ENCODE data around the gene PRKAR2A.
"Not testable (repeated sequence)": the region's sequence is repeated elsewhere in the genome, so short reads cannot be mapped to it uniquely, and the experiment has no call there.

The PRKAR2A gene

GRCh38 chr3:48739955-48740823 lies 107.5 kb downstream of the PRKAR2A start:
- DNase-seq, result peak; percentile 57

GRCh38 chr3:48739617-48739954 lies 108.1 kb downstream of the PRKAR2A start:
- no peak for DNase-seq

More at GRCh38 chr3:48739955-48740823, 107.5 kb downstream of the PRKAR2A start:
- in situ Hi-C loops (cut with MboI; ENCODE audit: low pct_unique_long_range_greater_than_20kb, low sequenced_read_pairs), result no loop called here

GRCh38 chr3:48738926-48739616 lies 108.6 kb downstream of the PRKAR2A start:
- DNase-seq, result no peak
- in situ Hi-C loops (cut with MboI; ENCODE audit: low pct_unique_long_range_greater_than_20kb, low sequenced_read_pairs), result no loop called here

More at GRCh38 chr3:48739617-48739954, 108.1 kb downstream of the PRKAR2A start:
- in situ Hi-C loops (cut with MboI; ENCODE audit: low pct_unique_long_range_greater_than_20kb, low sequenced_read_pairs), result no loop called here

GRCh38 chr3:48738144-48738536 lies 109.5 kb downstream of the PRKAR2A start:
- no peak for DNase-seq
- in situ Hi-C loops (cut with MboI; ENCODE audit: low pct_unique_long_range_greater_than_20kb, low sequenced_read_pairs), result no loop called here

- DNase-seq, result peak; percentile 35
- in situ Hi-C loops (cut with MboI; ENCODE audit: low pct_unique_long_range_greater_than_20kb, low sequenced_read_pairs), result not testable (repeated sequence)
Measured at GRCh38 chr3:48735075-48735767, 112.5 kb downstream of the PRKAR2A start.

GRCh38 chr3:48734541-48734940 lies 113.1 kb downstream of the PRKAR2A start:
- in situ Hi-C loops (cut with MboI; ENCODE audit: low pct_unique_long_range_greater_than_20kb, low sequenced_read_pairs); DNase-seq: not testable (repeated sequence)

- in situ Hi-C loops (cut with MboI; ENCODE audit: low pct_unique_long_range_greater_than_20kb, low sequenced_read_pairs); DNase-seq: not testable (repeated sequence)
Measured at GRCh38 chr3:48733752-48734518, 113.7 kb downstream of the PRKAR2A start.

- DNase-seq, result no peak
- in situ Hi-C loops (cut with MboI; ENCODE audit: low pct_unique_long_range_greater_than_20kb, low sequenced_read_pairs), result no loop called here
Measured at GRCh38 chr3:48727511-48727910, 120.2 kb downstream of the PRKAR2A start.

GRCh38 chr3:48725185-48725855 lies 122.4 kb downstream of the PRKAR2A start:
- DNase-seq; in situ Hi-C loops (cut with MboI; ENCODE audit: low pct_unique_long_range_greater_than_20kb, low sequenced_read_pairs): not testable (repeated sequence)

- in situ Hi-C loops (cut with MboI; ENCODE audit: low pct_unique_long_range_greater_than_20kb, low sequenced_read_pairs), result no loop called here
- no peak for DNase-seq
Measured at GRCh38 chr3:48723725-48724124, 123.9 kb downstream of the PRKAR2A start.

- in situ Hi-C loops (cut with MboI; ENCODE audit: low pct_unique_long_range_greater_than_20kb, low sequenced_read_pairs), result not testable (repeated sequence)
Measured at GRCh38 chr3:48723293-48723692, 124.4 kb downstream of the PRKAR2A start.

GRCh38 chr3:48716982-48717746 lies 130.5 kb downstream of the PRKAR2A start, which contains the start of gene IP6K2:
Gene IP6K2 (minus strand): TSS chr3:48717221. CDS start chr3:48695291, 21,930 bp downstream.
- in situ Hi-C loops (cut with MboI; ENCODE audit: low pct_unique_long_range_greater_than_20kb, low sequenced_read_pairs), result no loop called here
- DNase-seq, result peak; percentile 96

More at GRCh38 chr3:48723293-48723692, 124.4 kb downstream of the PRKAR2A start:
- DNase-seq, result not testable (repeated sequence)

- in situ Hi-C loops (cut with MboI; ENCODE audit: low pct_unique_long_range_greater_than_20kb, low sequenced_read_pairs), result no loop called here
- peak; percentile 32 for DNase-seq
Measured at GRCh38 chr3:48716508-48716981, 131.1 kb downstream of the PRKAR2A start.

GRCh38 chr3:48715174-48715800 lies 132.4 kb downstream of the PRKAR2A start:
- in situ Hi-C loops (cut with MboI; ENCODE audit: low pct_unique_long_range_greater_than_20kb, low sequenced_read_pairs), result no loop called here
- DNase-seq, result no peak

GRCh38 chr3:48711727-48712126 lies 135.9 kb downstream of the PRKAR2A start:
- DNase-seq, result no peak
- in situ Hi-C loops (cut with MboI; ENCODE audit: low pct_unique_long_range_greater_than_20kb, low sequenced_read_pairs), result no loop called here

- in situ Hi-C loops (cut with MboI; ENCODE audit: low pct_unique_long_range_greater_than_20kb, low sequenced_read_pairs), result no loop called here
Measured at GRCh38 chr3:48709051-48709461, 138.6 kb downstream of the PRKAR2A start.

GRCh38 chr3:48708481-48708889 lies 139.2 kb downstream of the PRKAR2A start:
- in situ Hi-C loops (cut with MboI; ENCODE audit: low pct_unique_long_range_greater_than_20kb, low sequenced_read_pairs), result no loop called here
- DNase-seq, result no peak

More at GRCh38 chr3:48709051-48709461, 138.6 kb downstream of the PRKAR2A start:
- no peak for DNase-seq

All from KBM-7 (cell line).